Heart right ventricle (tissue), 16 donors: ENCODE results near the gene OTOGL. TPM values are rescaled to one million over a fixed set of nuclear protein-coding genes. Genes with fewer than 3 reads are reported as not detected.

Experiments
- ATAC-seq, 8 donors: fragments of 200-7000 bp; cut with Tn5 transposase; one replicate each; pipeline ENCODE4 v1.9.1; 2020; ENCODE audit warnings: mild to moderate bottlenecking in 8 of 8, moderate library complexity in 8 of 8, moderate number of reproducible peaks in 1 of 8
- DNase-seq, 2 donors: peaks; one replicate each; pipeline ENCODE4 v3.0.0-alpha.2; 2020
- H3K27ac ChIP-seq, 10 donors: fragments of 200-600 bp; sonication (generic) in 2 of 10; one replicate each; pipeline versions ENCODE4 v1.5.0 to v1.8.0; 2020 to 2022; ENCODE audit warnings: mild to moderate bottlenecking in 3 of 10
- H3K27me3 ChIP-seq, 7 donors: fragments of 200-600 bp; one replicate each; pipeline ENCODE4 v1.8.0; 2021 to 2022; ENCODE audit warnings: mild to moderate bottlenecking in 2 of 7
- H3K36me3 ChIP-seq, 9 donors: fragments of 200-600 bp; sonication (generic) in 1 of 9; one replicate each; pipeline versions ENCODE4 v1.5.0 to v1.8.0; 2020 to 2022; ENCODE audit warnings: mild to moderate bottlenecking in 2 of 9
- H3K4me1 ChIP-seq, 9 donors: fragments of 200-600 bp; sonication (generic) in 1 of 9; one replicate each; pipeline versions ENCODE4 v1.5.0 to v1.8.0; 2020 to 2022; ENCODE audit warnings: mild to moderate bottlenecking in 4 of 9
- H3K4me3 ChIP-seq, 10 donors: fragments of 200-600 bp; sonication (generic) in 2 of 10; one replicate each; pipeline versions ENCODE4 v1.5.0 to v1.8.0; 2020 to 2022; ENCODE audit warnings: mild to moderate bottlenecking in 7 of 10, moderate library complexity in 2 of 10
- H3K9me3 ChIP-seq, 11 donors: fragments of 200-600 bp in 10 of 11; sonication (generic) in 2 of 11; one replicate each; pipeline versions ENCODE4 v1.5.0 to v1.8.0; 2013 to 2022; ENCODE audit warnings: mild to moderate bottlenecking in 2 of 11, control low read depth in 1 of 11, moderate library complexity in 1 of 11
- CTCF ChIP-seq, 9 donors: fragments of 200-600 bp; sonication (generic) in 2 of 9; IDR thresholded peaks; one replicate each; pipeline versions ENCODE4 v1.5.0 to v1.8.0; 2021 to 2022; ENCODE audit warnings: antibody characterized with exemption in 9 of 9, mild to moderate bottlenecking in 5 of 9, moderate library complexity in 1 of 9
- WGBS, 2 donors: extraction: QIAGEN DNeasy Blood & Tissue Kit; methylation state at CpG; one replicate each; pipeline ENCODE4 v1.1.7; 2013; ENCODE audit warnings: inconsistent platforms in 1 of 2; 5-methylcytosine and 5-hydroxymethylcytosine counted together
- intact Hi-C, 10 donors: fragments of 100-400 bp; cut with DNase I; formaldehyde crosslinking; loops; one replicate each; pipeline versions ENCODE4 v1.11.1 to v1.14.2; 2022
- long read RNA-seq, 3 donors: library from polyadenylated mRNA; unstranded; transcript quantifications; one replicate each; pipeline ENCODE4 v2.0.0, GENCODE V29; 2020 to 2021
- polyA plus RNA-seq, 2 donors: library from polyadenylated mRNA; stranded (reverse); fragments of 200-250 nt; gene quantifications; one replicate each; pipeline ENCODE4 v1.2.3, GENCODE V29; 2013
- total RNA-seq, 10 donors: library from RNA; stranded (reverse); fragmentation: NEBNext Ultra II Directional in 3 of 10; extraction: Animal tissue kit (Norgen Biotek cat#: 25700) in 3 of 10; gene quantifications; one replicate each; pipeline versions ENCODE4 v1.2.1 to v1.2.4, GENCODE V29; 2021 to 2023
- donor health status: Arrhythmogenic right ventricular cardiomyopathy.
- donor health status: ischemic (EF 13 %, LVEDD 7.1; RV severe dilation, severe dysfunction).
- donor health status: healthy with polysubstance abuse.
- donor health status: DM: no; HTN: yes; CAD: no.
- donor health status: DM: no; HTN: no; CAD: no.
- donor health status: ischemic (EF 25% LVEDD 6.9; RV normal size, moderate dysfunction).
- donor health status: ischemic (EF 25% LVEDD 5.7; RV mildly dilated, moderate dysfunction).
- donor health status: healthy.
- donor health status: DM: yes; HTN: yes; CAD: no.
- donor health status: Ischemic cardiomyopathy.
- donor health status: ischemic (EF 35%, LVEDD 5.7; RV mildly dilated, moderate dysfunction).
- donor health status: nonischemic (EF 11% LVEDD 7.7; RV severe dilation, severe dysfunction).
- donor health status: DM: yes; HTN: yes; CAD: no.
- donor health status: PGD.
- donor health status: ischemic (EF 29% LVEDD 5.4; RV normal size, mild dysfunction).
- donor health status: nonischemic (EF 23%, LVEDD 6.1; RV moderate dilation, normal function).

OTOGL gene
- total RNA-seq (1 to 10 TPM in 1 of 10 donors, under 1 TPM in 9; 0.21 to 1.4 (median 0.40) TPM), polyA plus RNA-seq (under 1 TPM; 0.04 to 0.15 TPM)
- long read RNA-seq, donor 1, result 0 reads
- long read RNA-seq, donor 2, result 0 reads
- long read RNA-seq, donor 3, result 0 reads

GRCh38 chr12:80099259-80099658, at the start of gene OTOGL:
Gene OTOGL, plus strand, starts transcription at chr12:80099537. Its CDS starts 109,895 bp downstream, at chr12:80209432.
- Histone ChIP-seq H3K9me3 (no peaks in the 10 kb centered on the region), H3K4me1 (peaks cover 0 to 7% (median 0%) of the 10 kb centered on the region in 9 donors), H3K27ac (no peak within 1 kb of the TSS), H3K27me3 (no peaks in the 10 kb centered on the region), H3K4me3 (no peak within 1 kb of the TSS), H3K36me3 (no peaks in the 10 kb centered on the region)
- ATAC-seq (no peak), DNase-seq (no peak)
- TF ChIP-seq CTCF (IDR thresholded peaks at IDR 0.05), result no peak
- 88 to 89% methylated on average over 2 of the region's 2 CpGs for WGBS, 2 donors
- intact Hi-C loops, result no loop called here

GRCh38 chr12:80050236-80050635, 49.1 kb upstream of the OTOGL start:
- intact Hi-C loops, result loop anchor here in 2 of 10 donors (10.0 kb wide), 2 partner anchors 115 to 125 kb away; partner anchors contain the start of gene PPP1R12A (in 1 of the 2)
- no peaks in the 10 kb centered on the region for H3K36me3 ChIP-seq
- no peaks in the 10 kb centered on the region for H3K9me3 ChIP-seq
- ATAC-seq (no peak), DNase-seq (no peak)
- H3K27ac ChIP-seq, result no peak overlapping the region
- H3K27me3 ChIP-seq, result no peaks in the 10 kb centered on the region
- no peak overlapping the region for H3K4me3 ChIP-seq
- no peak for TF ChIP-seq CTCF (IDR thresholded peaks at IDR 0.05)
- WGBS, 2 donors, result 90 to 92% methylated on average over 2 of the region's 2 CpGs
- H3K4me1 ChIP-seq, result peaks cover 0 to 13% (median 6%) of the 10 kb centered on the region in 9 donors

- no peaks in the 10 kb centered on the region for H3K27me3 ChIP-seq
- ATAC-seq (peak in 6 of 8 donors; percentile 72 to 83 (median 78)), DNase-seq (peak; percentile 58 to 65)
- no peaks in the 10 kb centered on the region for H3K36me3 ChIP-seq
- peaks cover 0 to 29% (median 12%) of the 10 kb centered on the region in 9 donors for H3K4me1 ChIP-seq
- no peak overlapping the region for H3K4me3 ChIP-seq
- intact Hi-C loops, result loop anchor here in 2 of 10 donors (10.0 kb wide), 2 partner anchors 118 to 122 kb away; partner anchors contain the start of gene PPP1R12A (in 1 of the 2)
- WGBS, 2 donors, result 47 to 49% methylated on average over 6 of the region's 6 CpGs
- peak overlapping the region in 4 of 10 donors; percentile 16 to 49 (median 24) for H3K27ac ChIP-seq
- no peak for TF ChIP-seq CTCF (IDR thresholded peaks at IDR 0.05)
- no peaks in the 10 kb centered on the region for H3K9me3 ChIP-seq
These were observed 46.1 kb upstream of the OTOGL start for GRCh38 chr12:80053051-80053790.

- Histone ChIP-seq H3K27ac (peak overlapping the region in 5 of 10 donors; percentile 4 to 28 (median 21)), H3K4me1 (peaks cover 0 to 29% (median 12%) of the 10 kb centered on the region in 9 donors), H3K27me3 (no peaks in the 10 kb centered on the region), H3K4me3 (no peak overlapping the region), H3K9me3 (no peaks in the 10 kb centered on the region), H3K36me3 (no peaks in the 10 kb centered on the region)
- WGBS, 2 donors, result 54 to 56% methylated on average over 4 of the region's 4 CpGs
- intact Hi-C loops, result loop anchor here in 3 of 10 donors (5.0 to 10.0 kb wide), 3 partner anchors 119 to 131 kb away; partner anchors contain the start of gene PPP1R12A (in 1 of the 3)
- no peak for TF ChIP-seq CTCF (IDR thresholded peaks at IDR 0.05)
- ATAC-seq, result peak in 3 of 8 donors; percentile 39 to 71 (median 43)
- no peak for DNase-seq
These were observed 43.1 kb upstream of the OTOGL start for GRCh38 chr12:80056232-80056631.
